ENCODE results near the gene TMEM74B.

The TMEM74B gene

DNA sequence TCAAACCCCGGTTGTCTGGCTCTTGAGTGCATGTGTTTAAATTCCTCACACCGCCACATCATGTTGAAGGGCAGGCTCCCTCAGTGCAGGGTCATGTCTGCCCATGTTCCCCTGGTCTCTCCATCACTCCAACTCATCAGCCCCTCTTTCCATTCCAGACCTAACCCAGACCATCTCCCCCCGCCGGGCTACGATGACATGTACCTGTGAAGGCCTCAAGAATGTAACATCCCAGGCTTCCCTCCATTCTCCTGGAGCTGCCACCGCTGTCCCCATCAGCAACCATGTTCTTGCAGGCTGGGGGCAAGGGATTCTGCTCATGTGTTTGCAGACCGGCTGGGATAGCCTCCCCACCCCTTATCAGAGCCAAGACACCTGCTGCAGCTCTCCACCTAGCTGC lies 19.9 kb downstream of the TMEM74B start:
- no peak overlapping the region for H3K4me3 ChIP-seq (ENCODE audit: low read depth, low read length)
- TF ChIP-seq, protein P1, sequence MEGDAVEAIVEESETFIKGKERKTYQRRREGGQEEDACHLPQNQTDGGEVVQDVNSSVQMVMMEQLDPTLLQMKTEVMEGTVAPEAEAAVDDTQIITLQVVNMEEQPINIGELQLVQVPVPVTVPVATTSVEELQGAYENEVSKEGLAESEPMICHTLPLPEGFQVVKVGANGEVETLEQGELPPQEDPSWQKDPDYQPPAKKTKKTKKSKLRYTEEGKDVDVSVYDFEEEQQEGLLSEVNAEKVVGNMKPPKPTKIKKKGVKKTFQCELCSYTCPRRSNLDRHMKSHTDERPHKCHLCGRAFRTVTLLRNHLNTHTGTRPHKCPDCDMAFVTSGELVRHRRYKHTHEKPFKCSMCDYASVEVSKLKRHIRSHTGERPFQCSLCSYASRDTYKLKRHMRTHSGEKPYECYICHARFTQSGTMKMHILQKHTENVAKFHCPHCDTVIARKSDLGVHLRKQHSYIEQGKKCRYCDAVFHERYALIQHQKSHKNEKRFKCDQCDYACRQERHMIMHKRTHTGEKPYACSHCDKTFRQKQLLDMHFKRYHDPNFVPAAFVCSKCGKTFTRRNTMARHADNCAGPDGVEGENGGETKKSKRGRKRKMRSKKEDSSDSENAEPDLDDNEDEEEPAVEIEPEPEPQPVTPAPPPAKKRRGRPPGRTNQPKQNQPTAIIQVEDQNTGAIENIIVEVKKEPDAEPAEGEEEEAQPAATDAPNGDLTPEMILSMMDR (IDR thresholded peaks at IDR 0.05; ENCODE audit: low read depth, low read length) = no peak

DNA sequence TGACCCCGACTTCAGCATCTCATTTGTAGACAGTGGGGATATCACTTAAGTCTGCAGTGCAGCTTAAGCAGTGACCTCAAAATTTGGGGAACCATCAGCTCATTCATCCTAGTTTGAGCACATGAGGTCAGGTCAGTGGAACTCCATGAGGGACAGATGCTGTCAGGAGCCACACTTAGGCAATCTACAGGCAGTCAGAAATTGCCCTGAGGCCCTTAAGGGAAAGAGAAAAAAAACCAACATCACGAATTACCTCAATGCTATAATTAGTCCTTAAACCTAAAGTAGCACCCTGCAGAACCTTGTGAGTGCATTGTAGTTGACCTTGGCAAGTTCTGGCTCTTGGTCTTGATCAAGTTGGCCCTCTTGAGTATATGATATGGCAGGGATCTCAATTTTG lies 21.1 kb downstream of the TMEM74B start:
- TF ChIP-seq, protein P1 (IDR thresholded peaks at IDR 0.05; ENCODE audit: low read depth, low read length) = no peak
- H3K4me3 ChIP-seq (ENCODE audit: low read depth, low read length) = no peak overlapping the region

DNA sequence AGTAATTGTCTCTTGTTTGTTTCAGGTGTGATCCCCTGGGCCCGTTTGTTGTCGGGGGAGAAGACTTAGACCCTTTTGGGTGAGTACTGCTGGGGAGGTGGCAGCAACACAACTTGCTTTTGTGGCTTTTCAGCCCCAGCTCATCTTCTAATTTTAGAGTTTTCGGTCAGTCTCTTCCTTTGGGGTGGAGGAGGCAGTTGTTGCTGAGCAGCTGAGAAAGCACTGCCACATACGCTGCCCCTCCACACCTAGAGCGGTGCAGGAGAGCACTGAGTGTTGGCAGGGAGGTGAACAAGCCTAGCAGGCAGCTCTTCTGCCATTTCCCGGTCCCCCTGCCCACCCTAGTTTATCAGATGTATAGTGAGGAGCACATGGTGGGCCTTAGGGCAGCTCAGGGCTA lies 21.7 kb downstream of the TMEM74B start:
- TF ChIP-seq, protein P1 (IDR thresholded peaks at IDR 0.05; ENCODE audit: low read depth, low read length) = no peak
- H3K4me3 ChIP-seq (ENCODE audit: low read depth, low read length) = no peak overlapping the region

DNA sequence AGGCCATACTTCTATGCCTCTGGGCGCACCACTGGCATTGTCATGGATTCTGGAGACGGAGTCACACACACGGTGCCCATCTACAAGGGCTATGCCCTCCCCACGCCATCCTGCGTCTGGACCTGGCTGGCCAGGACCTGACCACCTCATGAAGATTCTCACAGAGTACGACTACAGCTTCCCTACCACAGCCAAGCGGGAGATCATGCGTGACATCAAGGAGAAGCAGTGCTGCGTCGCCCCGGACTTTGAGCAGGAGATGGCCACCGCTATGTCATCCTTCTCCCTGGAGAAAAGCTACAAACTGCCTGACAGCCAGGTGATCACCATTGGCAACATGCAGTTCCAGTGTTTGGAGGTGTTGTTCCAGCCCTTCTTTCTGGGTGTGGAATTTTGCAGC lies 23.8 kb downstream of the TMEM74B start:
- H3K4me3 ChIP-seq (ENCODE audit: low read depth, low read length) = no peak overlapping the region
- TF ChIP-seq, protein P1 (IDR thresholded peaks at IDR 0.05; ENCODE audit: low read depth, low read length) = no peak

DNA sequence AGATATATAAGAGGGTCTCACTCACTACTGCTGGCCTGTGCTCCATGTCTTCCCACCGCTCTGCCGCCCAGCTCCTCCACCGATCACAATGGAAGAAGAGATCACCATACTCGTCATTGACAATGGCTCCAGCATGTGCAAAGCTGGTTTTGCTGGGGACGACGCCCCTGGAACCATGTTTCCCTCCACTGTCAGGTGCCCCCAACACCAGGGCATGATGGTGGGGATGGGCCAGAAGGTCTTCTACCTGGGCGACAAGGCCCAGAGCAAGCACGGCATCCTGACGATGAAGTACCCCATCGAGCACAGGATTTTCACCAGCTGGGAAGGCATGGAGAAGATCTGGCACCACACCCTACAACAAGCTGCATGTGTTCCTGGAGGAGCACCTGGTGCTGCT lies 24.3 kb downstream of the TMEM74B start:
- TF ChIP-seq, protein P1 (IDR thresholded peaks at IDR 0.05; ENCODE audit: low read depth, low read length) = no peak
- no peak overlapping the region for H3K4me3 ChIP-seq (ENCODE audit: low read depth, low read length)

DNA sequence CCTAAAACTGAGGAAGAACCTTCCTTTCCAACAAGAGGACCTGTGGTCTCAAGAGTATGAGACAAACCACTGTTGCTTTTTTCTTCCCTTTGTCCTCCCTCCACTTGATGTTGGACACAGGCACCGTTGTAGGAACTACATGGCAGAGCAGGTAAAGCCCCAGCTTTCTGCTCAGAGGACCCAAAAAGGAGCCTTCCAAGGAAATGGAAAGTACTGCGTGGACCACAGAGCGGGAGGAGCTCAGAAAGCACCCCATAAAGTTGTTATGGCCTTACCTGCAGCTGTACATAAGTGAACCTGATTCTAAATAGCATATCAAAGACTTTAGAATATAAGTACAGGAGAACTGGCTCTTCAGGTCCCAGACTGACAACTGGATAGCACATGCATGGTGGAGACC lies 29.4 kb downstream of the TMEM74B start:
- H3K4me3 ChIP-seq (ENCODE audit: low read depth, low read length) = no peak overlapping the region
- TF ChIP-seq, protein P1 (IDR thresholded peaks at IDR 0.05; ENCODE audit: low read depth, low read length) = no peak

DNA sequence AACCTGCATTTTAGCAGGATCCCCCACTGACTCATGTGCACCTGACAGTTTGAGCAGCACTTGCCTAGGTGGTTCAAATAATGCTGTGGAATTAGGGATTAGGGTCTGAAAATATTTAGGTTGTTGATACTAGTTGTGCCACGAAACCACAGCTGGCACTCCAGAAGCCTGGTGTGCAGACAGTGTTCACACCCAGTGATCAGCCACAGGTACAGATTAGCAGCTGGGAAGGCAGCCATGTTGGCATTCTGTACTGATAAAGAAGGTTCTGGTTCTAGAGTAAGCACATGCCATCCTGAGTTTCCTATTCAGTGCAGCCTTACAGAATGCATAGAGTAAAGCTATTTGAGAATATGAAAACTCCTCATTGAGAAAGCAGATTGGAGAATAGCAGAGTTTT lies 30.1 kb downstream of the TMEM74B start:
- no peak overlapping the region for H3K4me3 ChIP-seq (ENCODE audit: low read depth, low read length)
- TF ChIP-seq, protein P1 (IDR thresholded peaks at IDR 0.05; ENCODE audit: low read depth, low read length) = no peak

Measured in WI38 (cell line).